T-cell (primary cell): ENCODE results near the gene SNRPB. TPM values are rescaled to one million over a fixed set of nuclear protein-coding genes. Genes with fewer than 3 reads are reported as not detected.

ENCODE experiments used
- ATAC-seq, 4 experiments: fragments of 200-7000 bp in 3 of 4; fragments of 150-1000 bp in 1 of 4; cut with Tn5 transposase; replicated peaks in 1 of 4; 1 replicate in 3 of 4; 2 replicates in 1 of 4; pipeline ENCODE4 v1.10.0; 2021; ENCODE audit warnings: moderate library complexity in 3 of 4, mild to moderate bottlenecking in 2 of 4, moderate number of reproducible peaks in 1 of 4
- CTCF ChIA-PET, 2 donors: fragments of 300-600 bp; sonication (Branson Sonifier 250); formaldehyde crosslinking; loops; one replicate each; lab custom pipeline; 2022; ENCODE audit warnings: antibody characterized with exemption in 2 of 2; lab: Charles Lee
- POLR2A ChIA-PET, 2 donors: fragments of 300-600 bp; sonication (Branson Sonifier 250); formaldehyde crosslinking; loops; one replicate each; lab custom pipeline; 2022; ENCODE audit warnings: antibody characterized with exemption in 2 of 2; lab: Charles Lee
- DNase-seq, 35 experiments: peaks; one replicate each; pipeline versions ENCODE4 v3.0.0 to v3.0.0-alpha.2; 2013 to 2023
- H3K27ac ChIP-seq: one replicate; pipeline ENCODE4 v1.5.1; 2013; ENCODE audit warnings: low read length
- H3K27me3 ChIP-seq, 2 experiments: replicated peaks in 1 of 2; 1 replicate in 1 of 2; 2 replicates in 1 of 2; pipeline versions ENCODE4 v1.6.1 to v1.7.0; 2013; ENCODE audit warnings: low read length in 1 of 2, mixed read lengths in 1 of 2; ENCODE audit not compliant: control insufficient read depth in 2 of 2, insufficient read depth in 2 of 2; ENCODE audit errors: extremely low read depth in 1 of 2
- H3K36me3 ChIP-seq, 2 donors: 1 replicate in 1 of 2; 2 replicates in 1 of 2; pipeline versions ENCODE4 v1.6.1 to v1.7.0; 2013; ENCODE audit warnings: low read length in 1 of 2; ENCODE audit not compliant: control insufficient read depth in 2 of 2, insufficient read depth in 1 of 2; ENCODE audit errors: extremely low read depth in 1 of 2
- H3K4me1 ChIP-seq, 2 experiments: 1 replicate in 1 of 2; 2 replicates in 1 of 2; pipeline versions ENCODE4 v1.6.1 to v1.7.0; 2013; ENCODE audit warnings: low read length in 2 of 2, mixed read lengths in 1 of 2; ENCODE audit not compliant: insufficient read depth in 2 of 2, control insufficient read depth in 1 of 2; ENCODE audit errors: extremely low read depth in 1 of 2
- H3K4me3 ChIP-seq, 2 donors: 1 replicate in 1 of 2; 2 replicates in 1 of 2; pipeline versions ENCODE4 v1.5.1 to v1.7.0; 2013; ENCODE audit warnings: mild to moderate bottlenecking in 2 of 2, low read length in 1 of 2, moderate library complexity in 1 of 2; ENCODE audit not compliant: control insufficient read depth in 1 of 2; ENCODE audit errors: extremely low read depth in 1 of 2
- H3K9me3 ChIP-seq: 2 replicates; pipeline ENCODE4 v1.7.0; 2013
- H3K27ac Mint-ChIP-seq, 2 donors: one replicate each; pipeline ENCODE4 v1.8.0; 2020 to 2021; ENCODE audit warnings: mild to moderate bottlenecking in 2 of 2, mixed read lengths in 2 of 2
- H3K27me3 Mint-ChIP-seq, 2 donors: one replicate each; pipeline ENCODE4 v1.8.0; 2021 to 2022; ENCODE audit warnings: mixed read lengths in 2 of 2
- H3K36me3 Mint-ChIP-seq: one replicate; pipeline ENCODE4 v1.8.0; 2021; ENCODE audit warnings: mixed read lengths
- H3K4me1 Mint-ChIP-seq, 3 donors: one replicate each; pipeline ENCODE4 v1.8.0; 2020 to 2022; ENCODE audit warnings: mixed read lengths in 3 of 3, mild to moderate bottlenecking in 1 of 3
- H3K4me3 Mint-ChIP-seq, 3 donors: one replicate each; pipeline ENCODE4 v1.8.0; 2020 to 2022; ENCODE audit warnings: mild to moderate bottlenecking in 3 of 3, mixed read lengths in 3 of 3, moderate library complexity in 3 of 3
- H3K9me3 Mint-ChIP-seq, 3 donors: one replicate each; pipeline ENCODE4 v1.8.0; 2020 to 2022; ENCODE audit warnings: mixed read lengths in 3 of 3
- WGBS: methylation state at CpG from one replicate; pipeline ENCODE4 v1.1.5; 2013; ENCODE audit warnings: missing lambda C conversion rate; ENCODE audit not compliant: insufficient coverage; 5-methylcytosine and 5-hydroxymethylcytosine counted together
- total RNA-seq, 35 experiments: library from RNA in 6 of 35; stranded (reverse) in 6 of 35; fragments of 120-200 nt in 1 of 35; gene quantifications; one replicate each; pipeline versions ENCODE4 v1.2.1 to v1.2.4 and lab custom pipeline; 2013 to 2026

Gene SNRPB
- total RNA-seq, 5 donors from 2014 or later (not counting 1 experiment from before 2014, with no cell fraction given): 120 to 139 (median 128) TPM

DNA sequence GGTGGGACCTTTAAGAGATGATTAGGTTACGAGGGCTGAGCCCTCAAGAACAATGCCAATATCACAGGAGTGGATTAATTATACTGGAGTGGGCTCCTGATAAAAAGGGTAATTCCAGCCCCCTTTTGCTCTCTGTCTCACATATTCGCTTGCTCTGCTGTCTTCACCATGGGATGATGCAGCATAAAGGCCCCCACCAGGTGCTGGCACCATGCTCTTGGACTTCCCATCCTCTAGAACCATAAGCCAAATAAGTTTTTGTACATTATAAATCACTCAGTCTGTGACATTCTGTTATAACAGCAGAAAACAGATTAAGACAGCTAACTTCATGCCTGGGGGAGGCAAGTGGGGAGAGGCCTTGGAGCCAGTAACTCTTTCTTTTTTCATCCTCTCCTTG is 9.8 kb upstream of the SNRPB start:
- H3K36me3 Mint-ChIP-seq: peaks cover 49% of the 10 kb centered on the region
- DNase-seq (no peak), ATAC-seq (no peak)
- Histone ChIP-seq H3K9me3 (peaks cover 2% of the 10 kb centered on the region), H3K4me1 (no peaks in the 10 kb centered on the region), H3K36me3 (peaks cover 10 to 30% of the 10 kb centered on the region in 2 donors), H3K27me3 (no peaks in the 10 kb centered on the region), H3K27ac (no peak overlapping the region), H3K4me3 (no peak overlapping the region)
- no peaks in the 10 kb centered on the region for H3K27me3 Mint-ChIP-seq
- H3K27ac Mint-ChIP-seq: no peak overlapping the region
- peaks cover 9 to 11% (median 10%) of the 10 kb centered on the region in 3 donors for H3K9me3 Mint-ChIP-seq
- no CpG with 5 or more reads among the region's 2 CpGs for WGBS
- ChIA-PET CTCF (no interaction called here), POLR2A (interaction anchor here in 1 of 2 donors (0.6 kb wide), 1 partner anchor 212 kb away, joined by 3 read pairs; the partner anchor contains the start of gene EBF4)
- H3K4me1 Mint-ChIP-seq: no peaks in the 10 kb centered on the region
- H3K4me3 Mint-ChIP-seq: no peak overlapping the region

DNA sequence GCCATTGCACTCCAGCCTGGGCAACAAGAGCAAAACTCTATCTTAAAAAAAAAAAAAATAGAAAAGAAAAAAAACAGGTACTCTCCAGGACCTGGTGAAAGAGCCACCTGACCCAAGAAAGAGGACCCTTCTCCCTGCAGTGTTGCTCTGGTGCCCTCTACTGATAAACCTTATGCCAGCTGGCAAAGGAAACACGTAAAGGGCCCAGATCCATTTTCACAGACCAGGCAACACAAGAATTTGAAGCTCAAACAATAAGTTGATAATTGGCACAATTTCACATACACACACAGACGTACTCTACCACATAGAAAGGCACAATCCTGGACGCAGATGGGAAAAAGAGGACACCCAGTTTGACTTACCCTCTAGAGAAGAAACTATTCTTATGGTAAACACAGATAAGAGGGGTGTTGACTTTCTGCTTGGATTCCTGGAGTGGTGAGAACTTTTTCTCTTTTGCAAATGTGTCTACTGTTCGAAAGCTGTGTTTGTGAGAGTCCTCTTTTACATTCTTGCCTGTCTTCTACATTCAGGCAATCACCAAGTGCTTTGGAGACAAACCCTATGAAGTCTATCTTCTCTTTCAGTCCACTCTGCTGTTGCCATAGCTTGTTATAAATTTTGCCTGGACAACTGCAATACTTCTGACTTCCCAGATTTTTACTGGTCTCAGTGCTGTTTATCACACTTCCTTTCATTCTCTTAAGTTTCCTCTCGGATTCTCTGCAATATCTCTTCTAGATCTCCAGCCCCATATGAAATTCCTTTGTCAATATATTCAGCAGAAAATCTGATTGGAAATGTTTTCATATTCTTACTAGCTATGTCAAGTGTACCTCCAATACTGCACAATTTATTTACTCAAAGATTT is 6.4 kb upstream of the SNRPB start:
- Mint-ChIP-seq H3K36me3 (peaks cover 20% of the 10 kb centered on the region), H3K4me3 (no peak overlapping the region), H3K27me3 (no peaks in the 10 kb centered on the region), H3K4me1 (peaks cover 0 to 4% (median 0%) of the 10 kb centered on the region in 3 donors), H3K9me3 (peaks cover 9 to 11% (median 10%) of the 10 kb centered on the region in 3 donors), H3K27ac (no peak overlapping the region)
- no peaks in the 10 kb centered on the region for H3K4me1 ChIP-seq
- no peak for DNase-seq
- CTCF ChIA-PET: interaction anchor here in 1 of 2 donors (1.0 kb wide), 1 partner anchor 18 kb away, joined by 4 read pairs; no protein-coding TSS in a partner anchor
- H3K27ac ChIP-seq: no peak overlapping the region
- no peak for ATAC-seq
- H3K36me3 ChIP-seq: peaks cover under 1 to 4% of the 10 kb centered on the region in 2 donors
- H3K9me3 ChIP-seq: peaks cover 2% of the 10 kb centered on the region
- 89% methylated on average over 1 of the region's 5 CpGs for whole genome bisulfite sequencing
- H3K4me3 ChIP-seq: no peak overlapping the region
- H3K27me3 ChIP-seq: no peaks in the 10 kb centered on the region
- POLR2A ChIA-PET: no interaction called here

DNA sequence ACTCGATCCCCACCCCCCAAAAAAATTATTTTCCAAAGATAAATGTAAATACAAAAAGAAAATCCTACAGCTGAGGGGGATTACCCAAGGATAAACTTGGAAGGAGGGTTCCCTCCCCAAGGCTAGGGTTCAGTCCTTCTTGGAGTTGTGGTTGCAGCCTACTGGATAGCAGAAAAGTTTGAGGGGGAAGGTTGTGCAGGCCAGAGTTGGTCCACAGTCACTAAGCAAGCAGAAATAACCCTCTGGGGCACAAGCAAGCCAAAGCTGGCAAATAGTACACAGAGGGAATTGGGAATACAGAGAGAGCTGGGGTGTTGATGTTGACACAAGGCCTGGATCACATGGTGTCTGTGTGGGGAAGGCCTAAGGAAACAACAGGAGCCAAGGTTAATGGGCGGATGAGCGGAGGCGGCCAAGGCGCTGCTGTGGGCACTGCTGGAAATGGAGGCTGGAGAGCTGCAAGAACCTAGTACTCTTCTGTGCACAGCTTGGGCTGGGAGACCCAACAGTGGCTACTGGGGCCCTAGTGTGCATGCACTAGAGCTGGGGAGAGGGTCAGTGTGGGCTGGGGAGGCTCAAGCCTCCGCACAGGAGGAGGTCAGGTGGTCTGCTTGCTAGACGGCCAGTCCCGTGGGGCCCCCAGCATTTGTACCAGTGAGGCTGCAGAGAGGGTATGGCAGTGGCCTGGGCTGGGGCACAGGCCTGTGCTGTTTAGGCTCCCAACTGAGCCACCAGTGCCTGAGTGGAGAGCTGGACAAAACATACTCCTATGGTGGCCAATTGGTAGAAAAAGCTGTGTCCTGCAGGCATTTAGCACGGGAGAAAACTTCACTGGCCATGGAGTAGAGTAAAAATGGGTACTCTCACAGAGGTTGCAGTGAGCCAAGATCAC is 5.5 kb upstream of the SNRPB start:
- POLR2A ChIA-PET: no interaction called here
- 90% methylated on average over 7 of the region's 9 CpGs for WGBS
- Histone ChIP-seq H3K27me3 (no peaks in the 10 kb centered on the region), H3K4me3 (no peak overlapping the region), H3K27ac (no peak overlapping the region), H3K36me3 (no peaks in the 10 kb centered on the region), H3K9me3 (peaks cover 2% of the 10 kb centered on the region), H3K4me1 (peaks cover 0 to under 1% of the 10 kb centered on the region in 2 experiments)
- H3K36me3 Mint-ChIP-seq: peaks cover 11% of the 10 kb centered on the region
- H3K9me3 Mint-ChIP-seq: peaks cover 8 to 9% (median 8%) of the 10 kb centered on the region in 3 donors
- no peaks in the 10 kb centered on the region for H3K27me3 Mint-ChIP-seq
- CTCF ChIA-PET: interaction anchor here in 1 of 2 donors (0.6 kb wide), 1 partner anchor 11 kb away, joined by 3 read pairs; no protein-coding TSS in a partner anchor
- DNase-seq (no peak), ATAC-seq (no peak)
- H3K4me3 Mint-ChIP-seq: no peak overlapping the region
- H3K27ac Mint-ChIP-seq: no peak overlapping the region
- peaks cover 2 to 9% (median 4%) of the 10 kb centered on the region in 3 donors for H3K4me1 Mint-ChIP-seq

DNA sequence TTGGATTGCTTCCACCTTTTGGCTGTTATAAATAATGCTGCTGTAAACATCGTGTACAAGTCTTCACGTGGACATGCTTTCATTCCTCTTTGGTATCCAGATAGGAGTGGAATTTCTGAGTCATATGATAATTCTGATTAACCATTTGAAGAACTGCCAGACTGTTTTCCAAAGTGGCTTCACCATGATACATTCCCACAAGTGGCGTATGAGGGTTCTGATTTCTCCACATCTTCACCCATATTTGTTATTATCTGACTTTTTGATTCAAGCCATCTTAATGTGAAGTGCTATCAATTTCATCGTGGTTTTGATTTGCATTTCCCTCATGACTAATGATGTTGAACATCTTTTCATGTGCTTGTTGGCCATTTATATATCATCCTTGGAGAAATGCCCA is 2.9 kb upstream of the SNRPB start:
- Mint-ChIP-seq H3K4me1 (peaks cover 22 to 31% (median 30%) of the 10 kb centered on the region in 3 donors), H3K27ac (no peak overlapping the region), H3K27me3 (no peaks in the 10 kb centered on the region), H3K9me3 (no peaks in the 10 kb centered on the region), H3K4me3 (no peak overlapping the region), H3K36me3 (peaks cover 6% of the 10 kb centered on the region)
- no CpG with 5 or more reads among the region's 4 CpGs for WGBS
- H3K4me1 ChIP-seq: peaks cover 6 to 18% of the 10 kb centered on the region in 2 experiments
- no peaks in the 10 kb centered on the region for H3K9me3 ChIP-seq
- DNase-seq (no peak), ATAC-seq (no peak)
- H3K27ac ChIP-seq: no peak overlapping the region
- H3K4me3 ChIP-seq: no peak overlapping the region
- CTCF ChIA-PET: interaction anchor here in 1 of 2 donors (0.6 kb wide), 1 partner anchor 1337 kb away, joined by 3 read pairs; no protein-coding TSS in a partner anchor
- POLR2A ChIA-PET: no interaction called here
- H3K27me3 ChIP-seq: no peaks in the 10 kb centered on the region
- peaks cover 0 to 3% of the 10 kb centered on the region in 2 donors for H3K36me3 ChIP-seq

DNA sequence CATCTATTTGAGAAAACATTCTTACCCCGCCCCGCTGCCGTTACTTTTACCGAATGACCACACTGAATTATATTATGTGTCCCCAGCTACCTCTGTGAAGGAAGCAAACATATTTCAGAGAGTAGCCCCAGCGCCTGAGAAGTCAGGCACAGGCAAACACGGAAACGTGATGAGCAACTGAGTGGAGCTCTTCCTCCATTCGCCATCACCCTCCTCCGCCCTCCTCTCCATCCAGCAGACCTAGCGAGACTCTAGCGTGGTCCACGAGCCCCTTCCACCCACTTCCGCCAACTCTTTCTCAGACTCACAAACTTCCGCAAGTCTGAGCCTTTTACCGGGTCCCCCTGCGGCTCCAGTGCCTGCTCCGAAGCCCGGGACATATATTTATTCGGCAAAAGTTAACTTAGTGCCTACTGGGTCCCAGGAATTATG is 582 bp downstream of the SNRPB start:
- WGBS: under 1% methylated on average over 19 of the region's 19 CpGs
- ChIA-PET POLR2A (interaction anchor here (0.5 to 1.1 kb wide), 7 partner anchors 9 to 1298 kb away, joined by 3 to 6 read pairs (median 3); partner anchors contain the start of genes ADISSP (in 1 of the 2), NOP56 (in 1 of the 2) and ZNF343 (in 1 of the 2)), CTCF (interaction anchor here (0.5 to 2.2 kb wide), 7 partner anchors 13 to 1003 kb away, joined by 3 to 14 read pairs (median 6); partner anchors contain the start of gene NSFL1C (in 1 of the 2))
- Histone ChIP-seq H3K4me3 (peak overlapping the region; percentile 94 to 99), H3K27ac (peak overlapping the region; percentile 98), H3K36me3 (peaks cover 7 to 32% of the 10 kb centered on the region in 2 donors), H3K4me1 (peaks cover 8 to 20% of the 10 kb centered on the region in 2 experiments), H3K9me3 (no peaks in the 10 kb centered on the region), H3K27me3 (no peaks in the 10 kb centered on the region)
- peak; percentile 55 to 65 (median 62) for ATAC-seq
- peaks cover 44 to 46% (median 45%) of the 10 kb centered on the region in 3 donors for H3K4me1 Mint-ChIP-seq
- H3K27me3 Mint-ChIP-seq: no peaks in the 10 kb centered on the region
- H3K4me3 Mint-ChIP-seq: peak overlapping the region; percentile 95 to 100 (median 97)
- peak; percentile 34 to 75 (median 58) for DNase-seq
- peaks cover 30% of the 10 kb centered on the region for H3K36me3 Mint-ChIP-seq
- peak overlapping the region; percentile 98 to 99 for H3K27ac Mint-ChIP-seq
- no peaks in the 10 kb centered on the region for H3K9me3 Mint-ChIP-seq
